Measurements from ENCODE around the gene ZNHIT6. TPM values are rescaled to one million over a fixed set of nuclear protein-coding genes. Genes with fewer than 3 reads are reported as not detected.
"Not testable (repeated sequence)": the region's sequence is repeated elsewhere in the genome, so short reads cannot be mapped to it uniquely, and the experiment has no call there.

The ZNHIT6 gene
- total RNA-seq, 1 donor from 2014 or later = 21.1 TPM

DNA sequence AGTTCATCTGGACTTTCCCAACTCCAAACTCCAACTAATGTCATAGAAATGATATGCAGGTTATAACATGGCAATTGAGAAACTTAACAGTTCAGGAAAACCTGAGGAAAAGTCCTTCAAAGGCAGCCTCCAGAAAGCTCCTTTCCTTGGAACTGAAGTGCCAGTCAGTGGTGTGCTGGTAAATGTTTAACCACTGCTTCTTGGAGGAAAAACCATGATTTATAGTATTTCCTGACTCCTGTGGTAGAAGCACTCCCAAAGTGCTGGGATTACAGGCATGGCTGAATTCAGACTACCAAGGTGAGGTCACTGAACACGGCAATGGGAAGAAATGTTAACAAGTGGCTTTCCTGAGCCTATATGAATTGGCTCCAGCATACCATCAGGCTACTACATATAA lies 26.7 kb upstream of the ZNHIT6 start:
- ATAC-seq (ENCODE audit: low read depth) = no peak
- POLR2A ChIA-PET = no interaction called here
- CTCF ChIA-PET = no interaction called here

DNA sequence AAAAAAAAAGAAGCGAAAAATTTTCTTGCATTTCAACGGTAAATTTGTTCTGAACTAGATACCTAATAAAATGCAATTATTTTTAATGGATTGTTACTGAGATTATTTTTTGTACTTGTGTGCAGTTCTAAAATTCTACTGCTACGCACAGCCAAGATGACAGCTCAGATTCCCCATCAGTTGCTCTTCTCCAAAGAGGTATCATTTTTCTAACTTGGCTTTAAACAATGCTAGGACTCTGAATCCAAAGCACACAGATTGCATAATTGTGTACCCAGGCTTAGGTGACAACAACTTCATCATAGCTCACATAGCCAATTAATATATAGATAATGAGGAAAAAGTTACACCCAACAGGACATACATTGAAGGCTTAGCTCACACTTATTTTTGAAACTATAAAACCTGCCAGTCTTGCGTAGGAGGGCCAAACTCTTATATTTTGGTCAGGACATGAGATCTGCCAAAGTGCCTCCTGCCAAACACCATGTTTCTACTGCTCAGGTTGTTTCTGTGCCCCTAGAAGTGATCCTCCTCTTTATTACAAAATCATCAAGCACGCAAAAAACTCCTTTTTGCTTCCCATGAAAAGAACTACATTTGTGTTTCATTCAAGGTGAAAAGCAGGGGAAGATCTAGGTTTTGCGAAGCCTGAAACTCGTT lies 10.6 kb upstream of the ZNHIT6 start:
- TF ChIP-seq, protein P1, sequence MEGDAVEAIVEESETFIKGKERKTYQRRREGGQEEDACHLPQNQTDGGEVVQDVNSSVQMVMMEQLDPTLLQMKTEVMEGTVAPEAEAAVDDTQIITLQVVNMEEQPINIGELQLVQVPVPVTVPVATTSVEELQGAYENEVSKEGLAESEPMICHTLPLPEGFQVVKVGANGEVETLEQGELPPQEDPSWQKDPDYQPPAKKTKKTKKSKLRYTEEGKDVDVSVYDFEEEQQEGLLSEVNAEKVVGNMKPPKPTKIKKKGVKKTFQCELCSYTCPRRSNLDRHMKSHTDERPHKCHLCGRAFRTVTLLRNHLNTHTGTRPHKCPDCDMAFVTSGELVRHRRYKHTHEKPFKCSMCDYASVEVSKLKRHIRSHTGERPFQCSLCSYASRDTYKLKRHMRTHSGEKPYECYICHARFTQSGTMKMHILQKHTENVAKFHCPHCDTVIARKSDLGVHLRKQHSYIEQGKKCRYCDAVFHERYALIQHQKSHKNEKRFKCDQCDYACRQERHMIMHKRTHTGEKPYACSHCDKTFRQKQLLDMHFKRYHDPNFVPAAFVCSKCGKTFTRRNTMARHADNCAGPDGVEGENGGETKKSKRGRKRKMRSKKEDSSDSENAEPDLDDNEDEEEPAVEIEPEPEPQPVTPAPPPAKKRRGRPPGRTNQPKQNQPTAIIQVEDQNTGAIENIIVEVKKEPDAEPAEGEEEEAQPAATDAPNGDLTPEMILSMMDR (IDR thresholded peaks at IDR 0.05) = no peak
- intact Hi-C loops (cut with micrococcal nuclease) = no loop called here
- CTCF ChIA-PET = no interaction called here
- Mint-ChIP-seq H3K27ac (no peak overlapping the region), H3K27me3 (peaks cover 6% of the 10 kb centered on the region), H3K9me3 (peaks cover 18% of the 10 kb centered on the region), H3K4me3 (no peak overlapping the region), H3K4me1 (no peaks in the 10 kb centered on the region), H3K36me3 (ENCODE audit: low read depth) (peaks cover 4% of the 10 kb centered on the region)
- POLR2A ChIA-PET = no interaction called here
- ATAC-seq (ENCODE audit: low read depth) (no peak), DNase-seq (no peak)

More for the DNA sequence above, 26.7 kb upstream of the ZNHIT6 start:
- Mint-ChIP-seq H3K4me1 (no peaks in the 10 kb centered on the region), H3K9me3 (no peaks in the 10 kb centered on the region), H3K27me3 (no peaks in the 10 kb centered on the region), H3K36me3 (ENCODE audit: low read depth) (no peaks in the 10 kb centered on the region), H3K27ac (no peak overlapping the region), H3K4me3 (no peak overlapping the region)
- no peak for DNase-seq
- TF ChIP-seq, protein P1 (IDR thresholded peaks at IDR 0.05) = no peak
- intact Hi-C loops (cut with micrococcal nuclease) = no loop called here

DNA sequence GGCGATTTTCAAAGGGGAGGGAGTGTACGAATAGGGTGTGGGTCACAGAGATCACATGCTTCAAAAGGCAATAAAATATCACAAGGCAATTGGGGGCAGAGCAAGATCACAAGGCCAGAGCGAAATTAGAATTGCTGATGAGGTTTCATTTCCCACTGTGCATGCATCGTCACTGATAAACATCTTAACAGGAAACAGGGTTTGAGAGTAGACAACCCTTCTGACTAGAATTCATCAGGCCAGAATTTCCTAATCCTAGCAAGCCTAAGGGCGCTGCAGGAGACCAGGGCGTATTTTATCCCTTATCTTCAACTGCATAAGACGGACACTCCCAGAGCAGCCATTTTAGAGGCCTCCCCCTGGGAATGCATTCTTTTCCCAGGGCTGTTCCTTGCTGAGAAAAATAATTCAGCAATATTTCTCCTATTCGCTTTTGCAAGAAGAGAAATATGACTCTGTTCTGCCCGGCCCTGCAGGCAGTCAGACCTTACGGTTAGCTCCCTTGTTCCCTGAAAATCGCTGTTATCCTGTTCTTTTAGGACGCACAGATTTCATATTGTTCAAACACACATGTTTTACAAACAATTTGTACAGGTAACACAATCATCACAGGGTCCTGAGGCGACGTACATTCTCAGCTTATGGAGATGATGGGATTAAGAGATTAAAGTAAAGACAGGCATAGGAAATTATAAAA lies 6.3 kb upstream of the ZNHIT6 start:
- intact Hi-C loops (cut with micrococcal nuclease); CTCF ChIA-PET; ATAC-seq (ENCODE audit: low read depth); H3K27ac Mint-ChIP-seq; DNase-seq; H3K36me3 Mint-ChIP-seq (ENCODE audit: low read depth); POLR2A ChIA-PET; H3K9me3 Mint-ChIP-seq; H3K4me1 Mint-ChIP-seq; H3K27me3 Mint-ChIP-seq; H3K4me3 Mint-ChIP-seq: not testable (repeated sequence)

DNA sequence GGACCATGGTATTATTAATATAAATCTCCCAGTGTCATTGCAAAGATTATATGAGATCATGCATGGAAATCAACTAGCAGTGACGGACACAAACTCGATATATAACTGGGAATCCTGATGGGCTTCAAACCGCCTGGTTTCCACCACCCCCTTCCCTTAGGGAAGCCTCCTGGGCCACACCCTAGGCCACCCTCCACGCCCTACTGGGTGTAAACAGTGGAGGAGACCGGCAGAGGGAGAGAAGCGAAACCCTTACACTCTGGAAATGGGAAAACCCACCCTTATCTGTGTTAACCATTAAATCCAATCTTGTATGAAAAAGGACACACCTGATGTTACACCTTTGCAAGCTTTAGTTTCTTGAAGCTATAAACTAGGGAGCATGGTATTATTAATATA lies 595 bp upstream of the ZNHIT6 start:
- no peak for ATAC-seq (ENCODE audit: low read depth)
- intact Hi-C loops (cut with micrococcal nuclease) = loop anchor here (1.0 to 10.0 kb wide), 9 partner anchors 12 to 1618 kb away; partner anchors contain the start of genes BCL10, CTBS, LMO4 and ODF2L
- Mint-ChIP-seq H3K4me3 (no peak overlapping the region), H3K27me3 (peaks cover 4% of the 10 kb centered on the region), H3K27ac (no peak overlapping the region), H3K4me1 (peaks cover 20% of the 10 kb centered on the region), H3K36me3 (ENCODE audit: low read depth) (peaks cover 22% of the 10 kb centered on the region), H3K9me3 (peaks cover 2% of the 10 kb centered on the region)
- POLR2A ChIA-PET = interaction anchor here (0.5 to 1.3 kb wide), 7 partner anchors 11 to 764 kb away, joined by 3 to 9 read pairs (median 4); partner anchors contain the start of genes BCL10 and C1orf52
- no peak for DNase-seq
- CTCF ChIA-PET = interaction anchor here (0.9 kb wide), 1 partner anchor 203 kb away, joined by 3 read pairs; no protein-coding TSS in a partner anchor
- TF ChIP-seq, protein P1 (IDR thresholded peaks at IDR 0.05) = no peak

DNA sequence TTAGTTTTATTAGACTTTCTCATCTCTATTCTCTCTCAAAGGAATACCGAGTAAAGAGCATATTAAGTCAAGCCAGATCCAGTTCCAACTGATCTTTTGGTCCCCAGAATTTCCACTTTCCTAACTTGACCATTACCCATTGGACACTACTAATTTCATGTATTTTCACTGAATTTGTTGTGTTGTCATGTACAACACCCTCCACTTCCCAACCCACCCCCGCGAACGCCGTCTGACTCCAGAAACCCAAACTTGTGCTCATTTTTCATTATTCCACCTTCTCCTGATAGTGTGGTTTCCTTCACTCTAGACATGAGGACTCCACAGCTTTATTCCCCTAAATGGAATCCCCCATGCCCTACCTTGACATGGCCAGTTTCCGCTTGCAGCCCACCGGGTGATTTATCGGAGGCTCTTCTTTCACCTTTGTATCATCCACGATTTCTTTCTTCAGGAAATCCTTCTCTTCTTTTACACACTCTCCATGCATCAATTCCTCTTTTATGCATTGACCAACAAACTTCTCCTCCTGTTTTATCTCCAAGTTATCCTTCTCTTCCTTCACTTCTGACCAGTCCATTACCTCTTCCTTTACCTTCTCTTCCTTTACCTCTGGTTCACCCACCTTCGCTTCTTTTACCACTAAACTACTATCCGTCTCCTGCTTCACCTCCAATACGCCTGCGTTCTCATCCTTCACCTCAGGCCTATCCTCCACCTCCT lies 805 bp downstream of the ZNHIT6 start:
- ChIA-PET POLR2A (interaction anchor here (0.6 to 1.3 kb wide), 4 partner anchors 12 to 432 kb away, joined by 4 to 11 read pairs (median 6); partner anchors contain the start of gene BCL10), CTCF (interaction anchor here (0.7 to 0.9 kb wide), 2 partner anchors 204 to 426 kb away, joined by 3 read pairs; no protein-coding TSS in a partner anchor)
- Mint-ChIP-seq H3K27me3 (no peaks in the 10 kb centered on the region), H3K4me3 (no peak overlapping the region), H3K36me3 (ENCODE audit: low read depth) (peaks cover 33% of the 10 kb centered on the region), H3K27ac (no peak overlapping the region), H3K9me3 (no peaks in the 10 kb centered on the region), H3K4me1 (peaks cover 24% of the 10 kb centered on the region)
- DNase-seq (no peak), ATAC-seq (ENCODE audit: low read depth) (no peak)
- intact Hi-C loops (cut with micrococcal nuclease) = loop anchor here (5.0 to 10.0 kb wide), 6 partner anchors 433 to 1620 kb away; partner anchors contain the start of genes BCL10, CTBS, LMO4 and SSX2IP
- TF ChIP-seq, protein P1 (IDR thresholded peaks at IDR 0.05) = no peak

Measured in activated B cell treated with CpG ODN at 0.5 μM for 24 hours (primary cell).